Measurements from ENCODE around the gene GALNTL6.

GRCh38 chr4:171814545-171814944, 1.3 kb downstream of the GALNTL6 start:
- TF ChIP-seq POLR2A (IDR thresholded peaks at IDR 0.05; ENCODE audit: low read depth, low read length) (no peak), CTCF (conservative IDR thresholded peaks at IDR 0.05; ENCODE audit: low read depth, low read length) (no peak), MAFK (IDR thresholded peaks at IDR 0.05; ENCODE audit: low read depth, low read length) (no peak), ELK1 (IDR thresholded peaks at IDR 0.05; ENCODE audit: borderline replicate concordance, low read depth, low read length) (no peak), CHD1 (IDR thresholded peaks at IDR 0.05; ENCODE audit: low read depth, low read length) (no peak), BHLHE40 (IDR thresholded peaks at IDR 0.05; ENCODE audit: low read depth, low read length) (no peak), MAZ (IDR thresholded peaks at IDR 0.05; ENCODE audit: borderline replicate concordance, low read depth, low read length) (no peak), CEBPB (IDR thresholded peaks at IDR 0.05; ENCODE audit: low read depth, low read length) (no peak)
